GM19397 (cell line): Measurements from ENCODE around the gene RIBC2.
"Not testable (repeated sequence)": the region's sequence is repeated elsewhere in the genome, so short reads cannot be mapped to it uniquely, and the experiment has no call there.

Experiments used
- ATAC-seq: cut with Tn5 transposase; IDR thresholded peaks from one replicate; pipeline ENCODE4 v1.9.1; 2021; ENCODE audit warnings: mild to moderate bottlenecking, moderate library complexity; ENCODE audit not compliant: unreplicated experiment

RIBC2 gene

DNA sequence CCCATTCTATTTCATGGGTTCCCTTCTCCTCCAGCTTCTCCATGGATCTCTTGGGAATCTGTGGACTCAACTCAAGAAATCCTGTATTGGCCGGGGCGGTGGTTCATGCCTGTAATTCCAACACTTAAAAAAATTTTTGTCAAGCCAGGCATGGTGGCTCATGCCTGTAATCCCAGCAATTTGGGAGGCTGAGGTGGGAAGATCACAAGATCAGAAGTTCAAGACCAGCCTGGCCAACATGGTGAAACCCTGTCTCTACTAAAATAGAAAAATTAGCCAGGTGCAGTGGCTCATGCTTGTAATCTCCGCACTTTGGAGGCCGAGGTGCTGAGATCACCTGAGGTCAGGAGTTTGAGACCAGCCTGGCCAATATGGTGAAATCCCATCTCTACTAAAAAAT, 34.1 kb downstream of the RIBC2 start:
- not testable (repeated sequence) for ATAC-seq

DNA sequence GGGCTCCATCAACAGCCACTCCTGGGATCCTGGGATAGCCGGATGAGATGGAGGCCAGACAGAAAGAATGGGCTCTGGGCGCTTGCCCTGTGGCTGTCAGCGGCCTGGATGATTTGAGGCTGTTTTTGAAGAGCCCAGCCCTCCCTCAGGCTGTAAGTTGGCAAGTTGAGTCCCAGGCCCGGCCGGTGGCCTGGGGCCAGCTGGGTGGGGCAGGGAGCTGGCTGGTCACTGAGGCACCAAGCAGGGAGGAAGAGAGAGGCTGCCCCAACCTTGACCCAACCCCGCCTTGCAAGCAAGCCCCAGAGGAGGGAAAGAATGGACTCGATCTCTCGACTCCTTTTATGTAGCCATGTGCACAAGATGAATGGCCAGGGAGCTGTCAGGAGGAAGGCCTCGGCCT, 34.9 kb downstream of the RIBC2 start:
- no peak for ATAC-seq

DNA sequence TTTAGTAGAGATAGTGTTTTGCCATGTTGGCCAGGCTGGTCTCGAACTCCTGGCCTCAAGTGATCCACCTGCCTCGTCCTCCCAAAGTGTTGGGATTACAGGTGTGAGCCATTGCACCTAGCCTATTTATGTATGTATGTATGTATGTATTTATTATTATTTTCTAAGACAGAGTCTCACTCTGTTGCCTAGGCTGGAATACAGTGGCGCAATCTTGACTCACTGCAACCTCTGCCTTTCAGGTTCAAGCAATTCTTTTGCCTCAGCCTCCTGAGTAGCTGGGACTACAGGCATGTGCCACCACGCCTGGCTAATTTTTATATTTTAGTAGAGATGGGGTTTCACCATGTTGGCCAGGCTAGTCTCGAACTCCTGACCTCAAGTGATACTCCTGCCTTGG, 35.9 kb downstream of the RIBC2 start:
- not testable (repeated sequence) for ATAC-seq

DNA sequence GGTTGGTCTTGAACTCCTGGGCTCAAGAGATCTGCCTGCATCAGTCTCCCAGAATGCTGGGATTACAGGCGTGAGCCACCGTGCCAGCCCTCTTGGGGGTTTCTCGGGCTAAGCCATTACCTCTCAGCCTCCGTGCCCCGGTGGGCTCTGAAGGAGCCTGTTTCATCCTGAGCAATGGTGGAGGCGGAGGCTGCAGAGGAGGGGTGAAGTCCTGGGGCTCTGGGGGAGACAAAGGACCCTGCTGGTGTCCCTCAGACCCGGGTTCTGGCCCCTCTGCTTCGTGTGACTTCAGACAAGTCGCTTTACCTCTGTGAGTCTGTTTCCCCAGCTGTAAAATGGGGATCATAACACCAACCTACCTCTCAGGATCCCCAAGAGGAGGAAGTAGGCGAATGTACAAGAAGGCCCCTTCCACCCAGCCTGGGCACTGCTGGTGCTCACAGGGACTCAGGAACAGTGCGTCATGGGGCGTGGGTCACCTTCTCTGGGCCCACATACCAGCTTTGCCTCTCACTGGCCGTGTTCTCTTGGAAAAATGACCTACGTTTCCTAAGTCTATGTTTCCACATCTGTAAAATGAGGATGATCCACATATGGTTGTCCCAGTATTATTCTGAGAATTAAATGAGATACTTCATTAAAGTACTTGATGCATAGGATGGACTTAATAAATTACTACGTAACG, 36.8 kb downstream of the RIBC2 start:
- no peak for ATAC-seq

DNA sequence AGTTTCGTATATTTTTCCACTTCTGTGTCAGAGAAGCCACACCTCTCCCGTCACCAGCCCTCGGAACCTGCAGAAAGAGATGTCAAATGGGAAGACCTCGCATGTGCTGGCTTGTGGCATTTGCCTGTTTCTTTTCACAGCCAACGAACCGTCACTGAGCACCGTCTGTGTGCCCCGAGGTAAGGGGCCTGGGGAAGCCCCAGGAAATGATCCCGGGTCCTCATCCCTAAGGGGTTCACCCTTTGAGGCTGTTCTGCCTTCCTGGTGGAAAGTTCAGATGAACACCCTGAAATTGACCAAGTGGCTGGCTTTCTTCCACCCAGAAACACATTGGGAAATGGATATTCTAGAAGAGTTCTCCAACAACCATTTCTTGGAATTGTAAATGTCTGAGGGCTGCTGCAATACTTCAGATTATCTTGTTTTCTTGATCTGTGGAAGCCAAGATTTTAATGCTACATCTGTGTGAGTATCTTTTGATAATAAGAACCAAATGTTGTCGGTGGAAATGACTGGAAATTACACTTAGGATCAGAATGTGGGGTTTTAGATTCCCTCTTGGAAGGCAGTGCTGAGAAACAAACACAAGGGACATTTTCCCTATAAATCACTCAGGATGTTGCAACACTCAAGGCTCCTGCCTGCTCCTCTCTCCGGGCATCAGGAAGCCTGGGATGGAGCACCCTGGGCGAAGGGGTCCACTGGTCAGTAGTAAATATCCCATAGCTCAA, 37.6 kb downstream of the RIBC2 start:
- no peak for ATAC-seq

DNA sequence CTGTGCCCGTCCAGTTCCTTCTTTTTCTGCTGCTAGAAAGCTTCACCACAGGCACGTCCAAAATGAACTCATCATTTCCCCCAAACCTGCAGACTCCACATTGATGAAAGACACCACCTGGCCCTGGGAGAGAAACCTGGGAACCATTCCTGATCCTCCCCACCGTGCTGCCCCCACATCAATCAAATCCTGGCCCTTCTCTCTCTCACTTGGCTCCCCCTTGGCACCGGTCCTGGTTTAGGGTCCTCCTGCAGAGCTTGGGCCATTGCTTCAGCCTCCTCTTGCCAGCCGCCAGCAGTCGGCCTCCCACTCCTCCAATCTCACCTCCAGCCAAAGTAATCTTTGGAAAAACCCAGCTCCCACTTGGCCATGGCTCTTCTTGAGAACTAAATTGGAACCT, 38.5 kb downstream of the RIBC2 start:
- ATAC-seq: no peak

DNA sequence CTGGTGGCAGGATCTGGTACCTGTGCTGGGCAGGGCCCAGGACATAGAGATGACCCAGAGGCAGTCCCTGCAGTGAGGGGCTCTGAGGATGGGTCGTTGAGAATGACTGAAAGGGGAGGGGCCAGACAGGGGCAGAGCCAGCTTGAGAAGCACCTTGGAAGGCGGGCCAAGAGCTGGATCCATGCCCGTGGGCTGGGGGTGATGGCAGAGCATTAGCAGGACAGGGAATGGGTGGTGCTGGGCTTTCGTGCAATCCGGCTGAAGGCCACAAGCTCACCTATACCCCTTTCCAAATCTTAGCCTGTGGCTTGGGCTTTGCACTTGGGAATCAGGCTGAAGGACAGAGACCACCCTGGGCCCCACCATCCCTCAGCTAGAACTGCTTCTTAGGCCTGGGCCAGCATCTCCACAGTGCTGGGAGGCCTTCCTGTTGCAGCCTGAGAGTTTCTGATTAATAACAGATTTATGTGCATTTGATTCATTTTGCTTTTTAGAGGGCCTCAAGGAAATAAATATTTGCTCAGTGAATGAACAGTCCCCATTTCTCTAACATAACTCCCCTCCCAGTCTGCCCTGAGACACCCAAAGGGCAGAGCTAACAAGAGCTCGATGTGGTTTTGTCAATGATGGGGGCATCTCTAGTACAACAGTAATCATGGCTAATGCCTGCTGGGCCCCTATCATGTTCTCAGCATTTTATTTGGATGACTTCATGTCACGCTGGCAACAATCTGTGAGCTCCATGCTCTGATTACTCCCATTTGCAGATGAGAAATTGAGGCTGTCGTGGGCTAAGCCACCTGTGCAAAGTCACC, 39.3 kb downstream of the RIBC2 start:
- ATAC-seq: no peak

DNA sequence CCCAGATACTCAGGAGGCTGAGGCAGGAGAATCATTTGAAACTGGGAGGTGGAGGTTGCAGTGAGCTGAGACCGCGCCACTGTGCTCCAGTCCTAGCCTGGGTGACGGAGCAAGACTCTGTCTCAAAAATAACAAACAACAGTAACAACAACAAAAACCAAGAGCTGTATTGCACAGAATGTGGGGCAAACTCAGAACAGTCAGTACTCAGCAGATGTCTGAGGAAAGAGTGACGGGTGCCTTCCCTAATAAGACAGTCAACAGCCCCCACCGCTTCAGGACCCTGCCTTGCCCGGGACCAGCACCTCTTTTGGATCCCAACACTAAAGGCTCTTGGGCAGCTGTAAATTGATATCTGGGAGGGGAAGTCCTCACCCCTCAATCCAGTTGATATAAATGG, 40.3 kb downstream of the RIBC2 start:
- ATAC-seq: no peak

DNA sequence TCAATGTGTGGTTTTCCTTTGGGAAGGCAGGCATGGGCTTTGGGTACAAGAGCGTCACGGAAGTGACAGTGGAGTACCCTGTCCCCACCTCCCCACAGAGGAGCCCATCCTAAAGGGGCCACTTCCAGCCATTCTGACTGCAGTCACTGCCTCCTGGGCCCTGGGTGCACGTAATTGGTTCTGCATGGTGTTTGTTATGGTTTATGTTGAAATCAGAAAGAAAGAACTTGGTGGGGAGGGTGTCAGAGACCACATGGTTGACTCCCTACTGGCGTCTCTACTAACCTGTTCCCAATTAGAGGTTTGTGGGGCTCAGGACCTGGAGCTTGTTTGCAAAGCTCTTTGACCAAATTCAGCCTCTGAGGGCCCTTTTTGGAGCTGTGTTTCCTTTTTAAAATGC, 40.8 kb downstream of the RIBC2 start:
- ATAC-seq: no peak

DNA sequence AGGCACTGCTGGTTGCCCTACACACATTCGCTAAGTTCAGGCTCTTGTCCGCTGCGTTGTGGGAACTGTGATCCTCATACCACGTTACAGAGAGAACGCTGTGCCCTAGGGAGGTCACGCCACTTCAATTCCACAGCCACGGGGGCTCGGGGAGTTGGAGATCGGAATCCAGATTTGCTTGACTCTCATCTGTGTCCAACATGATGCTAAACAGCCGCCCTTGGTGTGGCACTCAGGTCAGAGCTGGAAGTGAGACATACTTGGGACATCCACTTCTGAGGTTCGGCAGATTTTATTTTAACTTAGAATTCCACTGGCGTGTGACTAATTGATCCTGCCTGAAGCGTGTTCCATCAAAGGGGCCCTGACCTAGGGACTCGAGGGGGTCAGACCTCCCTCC, 41.7 kb downstream of the RIBC2 start:
- ATAC-seq: no peak

DNA sequence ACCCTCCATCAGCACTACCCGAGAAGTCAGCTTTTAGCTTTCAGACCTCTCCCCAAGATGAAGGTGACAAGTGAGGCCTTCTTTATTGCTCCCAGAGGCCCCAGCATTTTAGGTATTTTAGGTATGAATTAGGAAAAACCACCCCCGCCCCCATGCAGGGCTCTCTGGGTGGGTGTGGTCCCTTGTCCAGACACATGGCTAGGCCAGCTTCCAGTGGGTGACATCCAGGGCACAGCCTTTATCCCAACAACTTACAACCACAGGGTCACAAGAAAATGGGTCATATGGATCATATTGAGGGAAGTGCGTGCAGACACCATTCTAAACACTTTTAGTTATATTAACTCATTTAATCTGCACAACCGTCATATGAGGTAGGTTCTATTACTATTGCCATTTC, 42.1 kb downstream of the RIBC2 start:
- no peak for ATAC-seq

DNA sequence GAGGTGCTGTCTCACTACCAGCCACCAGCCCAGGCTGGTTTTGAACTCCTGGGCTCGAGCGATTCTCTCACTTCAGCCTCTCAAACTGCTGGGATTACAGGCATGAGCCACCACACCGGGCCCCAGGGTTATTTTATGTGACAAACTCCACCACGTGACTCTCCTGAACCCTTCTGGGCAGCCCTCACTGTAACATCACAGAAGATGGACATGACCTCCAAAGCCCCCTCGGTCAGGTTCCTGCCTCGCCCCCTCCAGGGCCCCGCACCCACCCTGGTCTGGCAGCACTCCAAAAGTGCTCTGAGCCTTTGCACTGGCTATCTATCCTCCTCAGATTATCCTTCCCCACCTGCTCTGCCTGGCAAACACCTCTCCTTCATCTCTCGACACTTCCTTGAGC, 43.3 kb downstream of the RIBC2 start:
- ATAC-seq: no peak

DNA sequence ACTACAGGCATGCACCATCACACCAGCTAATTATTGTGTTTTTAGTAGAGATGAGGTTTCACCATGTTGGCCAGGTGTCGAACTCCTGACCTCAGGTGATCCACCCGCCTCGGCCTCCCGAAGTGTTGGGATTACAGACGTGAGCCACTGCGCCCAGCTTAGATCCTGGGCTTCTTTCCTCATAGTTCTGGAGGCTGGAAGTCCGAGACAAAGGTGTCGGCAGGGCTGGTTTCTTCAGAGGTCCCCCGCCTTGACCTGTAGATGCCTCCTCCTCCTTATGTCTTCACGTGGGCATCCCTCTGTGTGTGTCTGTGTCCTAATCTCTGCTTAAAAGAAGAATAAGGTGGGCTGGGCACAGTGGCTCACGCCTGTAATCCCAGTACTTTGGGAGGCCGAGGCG, 45.0 kb downstream of the RIBC2 start:
- no peak for ATAC-seq

DNA sequence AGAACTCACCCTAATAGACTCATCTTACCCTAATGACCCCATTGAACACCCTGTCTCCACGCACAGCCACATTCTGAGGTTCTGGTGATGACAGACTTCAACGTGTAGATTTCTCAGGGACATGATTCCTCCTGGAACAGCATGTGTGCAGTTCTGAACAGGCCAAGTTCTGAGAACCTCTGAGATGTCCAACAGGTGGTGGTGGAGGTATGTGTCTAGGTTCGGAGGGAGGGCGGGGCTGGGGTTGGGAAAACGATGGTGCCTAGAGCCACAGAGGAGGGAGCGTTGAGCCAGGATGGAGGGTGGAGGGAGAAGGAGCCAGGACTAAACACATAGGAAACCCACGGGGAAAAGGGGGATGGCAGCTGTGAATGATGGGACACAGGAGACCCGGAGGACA, 45.7 kb downstream of the RIBC2 start:
- ATAC-seq: no peak

DNA sequence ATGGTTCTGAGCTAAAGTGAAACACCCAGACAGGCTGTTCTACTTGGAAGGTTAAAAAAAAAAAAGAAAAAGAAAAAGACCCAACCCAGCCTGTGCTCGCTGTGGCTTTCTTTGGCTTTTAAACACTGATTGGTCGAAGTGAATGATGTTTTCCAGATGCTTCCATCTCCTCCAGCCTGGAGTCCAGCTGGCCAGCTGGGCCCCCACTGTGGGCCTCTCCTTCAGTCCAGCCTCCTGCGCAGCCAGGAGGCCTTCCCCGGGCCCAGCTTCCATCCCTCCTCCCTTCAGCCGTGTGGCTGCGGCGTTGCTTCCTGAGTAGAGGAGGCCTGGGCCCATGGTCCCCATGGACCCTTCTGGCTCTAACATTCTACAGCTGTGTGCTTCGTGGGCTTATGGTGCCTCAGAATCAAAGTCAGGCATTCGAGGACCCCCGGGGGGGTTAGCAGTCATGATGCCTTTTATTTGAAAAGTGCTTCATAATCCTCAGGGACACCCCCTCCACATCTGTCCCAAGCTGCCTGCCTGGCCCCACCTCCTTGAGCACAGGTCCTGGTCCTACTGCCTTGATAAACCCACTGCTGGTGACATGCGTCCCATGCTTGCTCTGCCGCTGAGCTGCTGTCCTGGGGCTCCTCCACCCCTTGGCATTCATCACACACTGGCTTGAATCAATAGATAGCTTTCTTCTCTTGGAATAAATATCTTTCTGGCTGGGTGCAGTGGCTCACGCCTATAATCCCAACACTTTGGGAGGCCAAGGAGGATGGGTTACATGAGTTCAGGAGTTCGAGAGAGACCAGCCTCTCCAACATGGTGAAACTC, 47.0 kb downstream of the RIBC2 start:
- no peak for ATAC-seq

DNA sequence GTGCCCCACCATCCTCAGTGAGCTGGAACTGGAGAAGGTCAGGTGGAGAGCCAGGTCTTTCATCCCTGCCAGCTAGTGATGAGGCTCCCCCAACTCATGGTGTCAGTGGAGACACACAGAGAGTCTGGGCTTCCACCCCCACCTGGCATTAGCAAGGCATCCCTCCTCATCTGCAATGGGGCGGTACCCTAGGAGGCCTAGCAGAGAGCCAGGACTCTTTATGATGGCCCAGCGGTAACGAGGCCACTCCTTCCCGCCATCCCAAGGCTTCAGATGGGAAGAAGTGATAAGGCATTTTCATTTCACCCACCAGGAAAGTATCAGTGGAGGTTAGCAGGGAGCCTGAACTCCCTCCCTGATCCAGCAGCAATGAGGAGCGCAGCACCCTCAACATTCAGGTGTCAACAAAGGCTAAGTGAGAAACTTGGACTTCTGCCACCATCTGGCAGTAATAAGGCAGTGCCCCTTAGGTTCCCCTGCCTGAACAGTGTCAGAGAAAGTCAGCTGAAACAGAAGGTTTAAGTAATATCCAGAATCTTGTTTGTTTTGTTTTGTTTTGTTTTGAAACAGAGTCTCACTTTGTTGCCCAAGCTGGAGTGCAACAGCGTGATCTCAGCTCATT, 48.7 kb downstream of the RIBC2 start:
- no peak for ATAC-seq

DNA sequence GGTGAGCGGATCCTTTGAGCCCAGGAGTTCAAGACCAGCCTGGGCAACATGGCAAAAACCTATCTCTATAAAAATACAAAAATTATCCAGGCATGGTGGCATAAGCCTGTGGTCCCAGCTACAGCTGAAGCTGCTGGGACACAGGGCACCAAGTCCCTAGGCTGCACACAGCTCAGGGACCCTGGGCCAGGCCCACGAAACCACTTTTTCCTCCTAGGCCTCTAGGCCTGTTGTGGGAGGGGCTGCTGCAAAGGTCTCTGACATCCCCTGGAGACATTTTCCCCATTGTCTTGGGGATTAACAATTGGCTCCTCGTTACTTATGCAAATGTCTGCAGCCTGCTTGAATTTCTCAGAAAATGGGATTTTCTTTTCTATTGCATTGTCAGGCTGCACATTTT, 50.2 kb downstream of the RIBC2 start:
- ATAC-seq: not testable (repeated sequence)

DNA sequence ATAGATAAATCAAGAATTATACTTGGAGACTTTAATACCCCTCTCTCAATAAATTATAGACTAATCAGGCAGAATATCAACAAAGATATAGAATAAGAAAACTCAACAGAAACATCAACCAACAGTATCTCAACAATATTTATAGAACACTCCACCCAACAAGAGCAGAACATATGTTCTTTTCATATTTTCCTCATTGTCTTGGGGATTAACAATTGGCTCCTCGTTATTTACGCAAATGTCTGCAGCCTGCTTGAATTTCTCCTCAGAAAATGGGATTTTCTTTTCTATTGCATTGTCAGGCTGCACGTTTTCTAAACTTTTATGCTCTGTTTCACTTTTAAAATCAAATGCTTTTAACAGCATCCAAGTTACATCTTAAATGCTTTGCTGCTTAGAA, 52.1 kb downstream of the RIBC2 start:
- no peak for ATAC-seq

DNA sequence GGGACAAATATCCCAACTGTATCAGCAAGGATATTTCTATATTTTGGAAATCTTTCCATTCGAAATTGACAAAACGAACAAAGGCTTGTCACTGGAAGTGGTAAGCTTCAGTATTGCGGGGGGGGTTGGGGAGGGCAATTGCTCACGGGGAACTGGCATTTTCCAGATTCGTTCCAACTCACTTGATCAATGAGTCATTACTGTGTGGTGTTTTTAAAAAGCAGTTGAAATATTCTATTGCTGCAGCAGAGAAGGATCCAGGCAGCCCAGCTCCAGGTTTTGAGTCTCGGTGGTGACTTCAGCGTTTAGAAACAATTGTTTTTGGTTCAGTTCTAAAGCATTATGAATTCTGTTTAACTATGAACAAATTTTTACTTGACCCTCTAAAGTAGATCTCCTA, 55.4 kb downstream of the RIBC2 start:
- no peak for ATAC-seq

DNA sequence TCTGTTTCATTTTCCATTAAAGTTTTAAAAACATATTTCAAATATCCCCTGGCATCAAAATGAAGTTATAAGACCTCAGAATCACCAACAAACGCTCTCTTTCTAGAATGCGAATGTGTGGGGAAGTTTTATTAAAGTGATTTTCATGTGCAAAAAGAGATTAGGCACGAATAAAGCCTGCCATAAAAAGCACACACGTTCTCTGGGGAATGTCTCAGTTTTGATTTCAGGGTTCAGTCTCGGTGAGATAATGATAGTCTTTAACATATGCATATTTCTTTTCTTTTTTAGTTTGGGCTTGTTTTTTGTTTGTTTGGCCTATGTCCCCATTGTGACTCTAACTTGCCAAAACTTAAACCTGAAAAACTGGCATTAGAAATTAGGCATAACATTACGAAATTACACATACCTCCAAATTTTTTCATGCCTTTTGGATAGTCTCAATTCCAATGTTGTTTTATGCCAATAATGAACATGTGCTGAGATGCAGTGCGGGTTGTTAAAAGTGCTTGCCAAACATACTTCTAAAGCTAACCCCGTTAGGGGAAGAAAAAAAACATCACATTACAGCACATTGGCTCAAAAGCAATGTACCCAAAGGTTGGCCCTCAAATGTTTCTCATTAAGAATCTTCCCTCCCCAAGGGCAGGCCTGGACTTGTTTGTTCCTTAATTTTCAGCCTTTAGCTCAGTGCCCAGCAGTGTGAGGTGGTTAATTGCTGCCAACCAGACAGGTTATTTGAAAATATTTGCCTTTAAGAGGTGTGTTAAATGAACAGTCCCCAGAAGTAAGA, 56.0 kb downstream of the RIBC2 start:
- ATAC-seq: no peak
